Fibroblast of gingiva (primary cell): ENCODE results near the gene HTT.

ENCODE experiments used
- DNase-seq: peaks from one replicate; pipeline ENCODE4 v3.0.0-alpha.2; 2011; ENCODE audit warnings: low read depth

The HTT gene

DNA sequence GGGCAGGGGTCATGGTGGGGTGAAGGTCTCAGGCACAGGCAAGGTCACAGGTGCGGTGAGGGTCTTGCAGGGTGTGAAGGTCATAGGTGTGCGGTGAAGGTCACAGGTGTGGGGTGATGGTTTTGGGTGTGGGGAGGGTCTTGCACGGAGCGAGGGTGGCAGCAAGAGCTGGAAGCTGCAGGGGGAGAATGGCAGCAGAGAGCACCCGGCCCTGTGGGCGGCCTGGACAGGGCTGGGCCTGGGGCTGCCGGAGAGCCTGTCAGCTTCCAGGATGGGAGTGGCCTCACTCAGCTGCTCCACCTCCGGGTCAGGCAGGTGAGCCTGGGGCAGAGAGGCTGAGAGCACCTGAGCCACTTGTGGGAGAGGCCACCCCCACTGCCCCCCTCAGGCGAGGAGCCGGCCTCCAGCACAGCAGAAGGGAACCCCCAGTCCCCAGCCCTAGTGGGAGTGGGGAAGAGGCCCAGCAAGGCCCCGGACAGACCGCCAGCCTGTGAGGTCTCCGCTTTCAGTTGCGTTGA, 176.0 kb downstream of the HTT start:
- DNase-seq, result no peak

DNA sequence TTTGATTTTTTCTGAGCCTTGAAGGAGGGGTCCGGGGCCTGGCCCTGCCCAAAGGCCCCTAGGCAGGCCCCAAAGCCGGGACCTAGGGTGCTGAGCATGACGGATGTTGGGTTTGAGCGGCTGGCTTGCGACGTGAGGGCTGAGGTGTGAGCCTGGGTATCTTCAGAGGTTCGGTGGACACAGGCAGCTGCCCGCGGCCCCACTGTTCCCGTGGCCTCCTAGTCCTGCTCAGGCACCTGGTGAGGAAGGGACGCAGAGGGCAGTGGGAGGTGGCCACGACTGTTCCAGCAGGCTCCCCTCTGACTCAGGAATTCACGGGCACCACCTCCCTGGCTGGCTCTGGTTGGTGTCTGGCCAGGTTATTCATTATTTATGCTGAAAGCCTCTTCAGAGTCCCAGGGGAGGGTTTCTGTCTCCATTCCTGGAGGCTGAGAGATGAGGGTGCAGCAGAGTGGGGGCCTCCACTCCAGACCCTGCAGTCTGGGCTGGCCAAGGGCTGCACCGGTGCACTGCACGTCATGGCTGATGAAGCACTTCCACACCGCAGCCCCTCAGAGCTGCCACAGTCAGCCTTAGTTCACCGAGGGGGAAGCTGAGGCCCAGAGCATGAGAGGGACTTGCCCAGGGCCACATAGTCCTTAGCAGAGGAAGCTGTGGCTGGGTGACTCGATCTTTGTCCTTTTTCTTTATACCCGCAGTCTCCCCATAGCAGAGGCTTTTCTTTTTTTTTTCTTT, 176.6 kb downstream of the HTT start:
- DNase-seq, result no peak

DNA sequence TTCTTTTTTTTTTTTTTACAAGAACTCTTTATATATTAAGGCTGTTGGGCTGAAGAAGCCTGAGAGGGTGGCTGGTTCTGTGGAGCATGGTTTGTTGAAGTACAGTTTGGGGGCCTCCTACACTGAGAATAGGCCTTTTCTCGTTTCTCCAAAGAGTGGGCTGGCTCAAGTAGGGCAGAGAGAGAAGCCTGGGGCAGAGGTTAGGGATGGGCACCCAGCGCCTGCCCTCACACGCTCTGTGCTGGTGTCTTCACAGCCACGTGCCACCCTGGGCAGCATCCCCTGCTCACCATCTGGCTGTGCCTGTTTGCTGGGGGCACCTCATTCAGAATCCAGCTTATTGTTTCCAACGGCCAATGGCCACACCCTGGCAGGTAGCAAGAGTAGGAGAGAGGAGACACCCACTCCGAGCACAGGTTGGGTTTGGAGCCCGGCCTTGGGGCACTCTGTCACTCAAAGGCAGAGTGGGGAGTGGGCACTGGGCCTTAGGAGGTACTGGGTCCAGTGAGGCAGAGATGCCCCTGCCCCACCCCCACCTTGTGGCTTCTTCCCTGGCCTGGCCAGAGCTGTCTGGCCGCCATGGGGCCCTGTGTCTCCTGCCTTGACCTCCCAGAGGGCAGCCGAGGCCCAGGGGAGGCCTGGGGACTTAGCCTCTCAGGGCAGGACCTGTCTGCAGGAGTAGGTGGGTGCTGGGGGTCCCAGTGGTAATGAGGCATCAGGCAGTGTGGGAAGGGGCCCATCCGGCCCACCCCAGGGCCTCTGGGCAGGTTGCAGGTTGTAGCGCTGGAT, 177.4 kb downstream of the HTT start:
- no peak for DNase-seq

DNA sequence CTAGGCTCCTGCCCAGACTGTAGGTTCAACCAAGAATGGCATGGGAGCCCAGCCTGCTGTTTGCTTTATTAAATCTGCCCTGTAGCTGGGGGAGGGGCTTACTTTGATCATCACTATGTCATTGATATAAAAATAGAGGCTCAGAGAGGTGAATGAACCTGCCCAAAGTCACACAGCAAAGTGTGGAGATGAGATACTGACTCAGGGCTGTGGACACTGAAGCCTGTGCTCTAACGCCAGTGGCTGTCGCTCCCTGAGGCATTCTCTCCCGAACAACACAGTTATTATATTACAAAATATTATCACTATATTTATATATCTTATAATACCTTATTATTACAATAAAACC, 178.0 kb downstream of the HTT start:
- DNase-seq, result no peak

DNA sequence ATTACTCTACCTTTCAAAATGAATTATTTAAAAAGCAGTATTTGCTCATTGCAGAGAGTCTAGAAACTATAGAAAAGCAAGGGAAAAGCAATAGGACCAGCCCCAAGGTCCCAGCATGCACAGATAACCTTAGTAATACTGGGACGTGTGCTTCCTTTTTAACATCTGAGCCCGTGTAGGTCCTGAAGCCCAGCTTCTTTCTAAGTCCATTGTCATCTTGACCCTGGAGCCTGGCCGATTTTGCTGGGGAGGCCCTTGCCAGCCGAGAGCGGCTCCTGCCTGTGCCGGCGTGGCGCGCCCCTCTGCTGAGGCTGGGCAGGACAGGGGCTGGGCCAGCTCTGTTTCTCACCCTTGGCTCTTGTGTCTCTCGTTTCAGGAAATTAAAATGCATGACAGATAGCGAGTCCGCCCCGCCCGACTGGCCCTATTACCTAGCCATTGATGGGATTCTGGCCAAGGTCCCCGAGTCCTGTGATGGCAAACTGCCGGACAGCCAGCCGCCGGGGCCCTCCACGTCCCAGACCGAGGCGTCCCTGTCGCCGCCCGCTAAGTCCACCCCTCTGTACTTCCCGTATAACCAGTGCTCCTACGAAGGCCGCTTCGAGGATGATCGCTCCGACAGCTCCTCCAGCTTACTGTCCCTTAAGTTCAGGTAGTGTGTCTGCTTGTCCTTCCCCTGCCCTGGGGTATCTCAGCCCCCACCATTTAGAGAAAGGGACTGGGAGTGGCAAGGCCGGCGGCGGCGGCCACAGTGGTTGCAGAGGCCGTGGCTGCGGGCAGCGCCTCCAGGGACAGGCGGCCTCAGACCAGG, 178.6 kb downstream of the HTT start:
- DNase-seq, result no peak

DNA sequence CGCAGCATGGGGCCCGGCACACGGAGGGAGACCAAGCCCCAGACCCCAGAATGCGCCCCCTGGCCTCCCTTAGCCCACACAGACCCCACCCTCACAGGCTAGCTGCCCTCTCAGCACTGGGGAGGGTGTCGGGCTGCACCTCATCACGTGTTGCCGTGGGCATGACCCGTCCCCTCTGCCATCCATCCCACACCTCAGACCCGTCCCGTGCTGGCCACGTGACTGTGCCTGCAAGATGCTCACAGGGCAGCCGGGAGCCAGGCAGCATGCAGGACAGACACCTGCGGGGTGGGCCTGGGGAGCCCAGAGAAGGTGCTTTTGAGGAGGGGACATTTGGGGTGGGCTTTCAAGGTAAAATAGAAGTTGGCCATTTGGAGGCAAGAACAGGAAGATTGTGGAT, 179.3 kb downstream of the HTT start:
- no peak for DNase-seq

DNA sequence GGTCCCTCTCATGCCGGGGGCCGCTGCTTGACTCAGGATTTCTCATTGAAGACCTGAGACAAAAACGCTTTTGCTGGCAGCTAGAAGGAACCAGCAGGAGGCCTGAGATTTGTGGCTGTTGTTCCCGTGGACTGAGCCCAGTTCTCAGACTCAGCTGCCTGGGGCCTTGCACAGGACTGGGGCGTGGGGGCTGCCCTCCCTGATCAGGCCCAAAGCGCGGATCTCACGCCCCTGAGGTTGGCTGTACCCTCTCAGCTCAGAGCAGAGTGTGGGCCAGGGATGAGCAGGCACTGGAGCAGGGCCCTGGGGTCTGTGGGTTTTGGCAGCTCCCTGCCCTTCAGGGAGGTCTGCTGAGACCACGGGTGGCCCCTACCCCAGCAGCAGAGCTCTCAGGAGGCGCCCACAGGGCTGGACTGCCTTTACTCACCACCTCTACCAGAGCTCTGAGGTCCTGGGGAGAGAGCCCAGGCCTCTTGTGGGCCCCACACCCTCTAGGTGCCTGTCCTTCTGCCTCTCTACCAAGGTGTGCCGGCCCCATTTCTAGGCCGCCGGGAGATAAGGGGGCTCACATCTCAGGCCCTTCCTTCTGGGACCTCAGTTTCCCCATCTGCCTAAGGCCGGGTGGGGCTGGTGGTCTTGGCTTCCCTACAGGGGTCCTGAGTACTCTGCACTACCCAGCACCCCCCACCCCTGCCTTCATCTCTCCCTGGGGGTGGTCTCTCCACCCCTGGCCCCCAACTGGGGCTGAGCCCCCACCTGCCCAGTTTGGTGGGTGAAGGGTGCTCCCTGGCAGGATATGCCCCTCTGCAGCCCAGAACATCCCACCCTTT, 180.0 kb downstream of the HTT start:
- no peak for DNase-seq

DNA sequence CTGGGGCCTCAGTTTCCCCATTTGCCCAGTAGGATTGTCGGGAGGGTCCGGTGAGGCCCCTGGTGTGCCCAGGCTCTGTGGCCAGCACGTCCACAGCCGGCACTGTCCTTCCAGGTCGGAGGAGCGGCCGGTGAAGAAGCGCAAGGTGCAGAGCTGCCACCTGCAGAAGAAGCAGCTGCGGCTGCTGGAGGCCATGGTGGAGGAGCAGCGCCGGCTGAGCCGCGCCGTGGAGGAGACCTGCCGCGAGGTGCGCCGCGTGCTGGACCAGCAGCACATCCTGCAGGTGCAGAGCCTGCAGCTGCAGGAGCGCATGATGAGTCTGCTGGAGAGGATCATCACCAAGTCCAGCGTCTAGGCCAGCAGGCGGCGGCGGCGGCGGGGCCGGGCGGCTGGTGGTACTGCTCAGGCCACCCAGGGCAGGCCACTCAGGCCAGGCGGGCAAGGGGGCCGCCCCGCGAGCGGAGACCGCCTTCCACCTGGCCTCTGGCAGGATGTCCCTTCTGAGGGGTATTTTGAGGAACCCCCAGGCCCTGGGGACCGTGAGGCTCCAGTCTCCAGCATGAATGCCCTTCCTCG, 181.2 kb downstream of the HTT start:
- DNase-seq, result no peak

DNA sequence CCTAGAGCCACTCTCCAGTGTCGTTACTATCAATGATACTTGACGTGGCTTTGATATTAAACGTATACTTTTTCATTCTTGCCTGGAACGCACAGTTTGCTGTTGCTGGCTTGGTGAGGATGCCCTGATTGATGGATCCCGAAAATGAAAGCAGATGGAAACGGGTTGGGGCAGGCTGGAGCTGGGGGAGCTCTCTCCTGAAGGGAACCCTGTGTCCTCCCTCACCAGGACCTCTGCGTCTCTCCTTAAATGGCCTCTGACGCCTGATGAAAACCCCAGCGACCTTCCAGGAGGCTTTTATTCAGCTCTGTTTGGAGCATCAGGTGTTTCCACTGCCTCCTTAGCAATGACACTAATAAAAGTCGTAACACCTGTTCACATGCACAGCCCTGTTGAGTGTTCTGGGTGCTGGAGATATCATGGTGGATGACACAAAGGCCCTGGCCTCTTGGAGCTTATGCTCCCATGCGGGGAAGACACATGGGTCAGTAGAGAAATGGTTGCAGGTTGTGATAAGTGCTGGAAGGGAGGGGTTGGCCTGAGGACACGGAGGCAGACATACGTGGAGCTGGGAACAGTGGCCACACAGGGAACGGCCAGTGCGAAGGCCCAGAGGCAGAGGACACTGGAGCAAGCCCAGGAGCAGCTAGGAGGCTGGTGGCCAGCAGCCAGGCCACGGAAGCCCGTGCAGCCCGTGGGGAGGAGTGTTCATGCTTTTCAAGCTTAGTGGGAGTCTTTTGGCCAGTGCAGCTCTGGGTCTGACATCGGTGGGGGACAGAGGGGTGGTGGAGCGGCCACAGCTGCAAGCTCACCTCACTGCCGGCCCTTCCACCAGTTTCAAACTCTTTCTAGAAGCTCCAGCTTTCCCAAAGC, 182.0 kb downstream of the HTT start:
- no peak for DNase-seq

DNA sequence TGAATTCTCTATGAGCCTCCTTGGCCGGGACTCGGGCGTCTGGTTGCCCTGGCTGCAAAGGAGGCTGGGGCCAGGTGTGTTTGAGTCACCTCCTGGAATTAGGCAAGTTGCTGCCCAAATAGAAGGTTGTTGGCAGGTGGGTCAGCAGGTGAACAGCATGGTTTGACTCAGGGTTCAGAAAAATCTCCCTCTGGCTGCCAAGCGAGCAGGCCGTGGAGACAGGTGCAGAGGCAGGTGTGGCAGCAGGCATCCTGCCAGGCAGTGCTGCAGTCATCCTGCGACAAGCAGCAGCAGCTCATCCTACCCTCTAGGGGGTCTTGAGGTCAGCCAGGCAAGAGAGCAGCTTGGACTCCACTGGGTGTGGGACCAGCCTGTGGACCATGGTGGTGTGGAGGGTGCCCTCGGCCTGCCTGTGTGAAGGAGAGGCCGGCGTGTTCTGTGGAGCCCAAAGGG, 182.6 kb downstream of the HTT start:
- DNase-seq, result no peak

DNA sequence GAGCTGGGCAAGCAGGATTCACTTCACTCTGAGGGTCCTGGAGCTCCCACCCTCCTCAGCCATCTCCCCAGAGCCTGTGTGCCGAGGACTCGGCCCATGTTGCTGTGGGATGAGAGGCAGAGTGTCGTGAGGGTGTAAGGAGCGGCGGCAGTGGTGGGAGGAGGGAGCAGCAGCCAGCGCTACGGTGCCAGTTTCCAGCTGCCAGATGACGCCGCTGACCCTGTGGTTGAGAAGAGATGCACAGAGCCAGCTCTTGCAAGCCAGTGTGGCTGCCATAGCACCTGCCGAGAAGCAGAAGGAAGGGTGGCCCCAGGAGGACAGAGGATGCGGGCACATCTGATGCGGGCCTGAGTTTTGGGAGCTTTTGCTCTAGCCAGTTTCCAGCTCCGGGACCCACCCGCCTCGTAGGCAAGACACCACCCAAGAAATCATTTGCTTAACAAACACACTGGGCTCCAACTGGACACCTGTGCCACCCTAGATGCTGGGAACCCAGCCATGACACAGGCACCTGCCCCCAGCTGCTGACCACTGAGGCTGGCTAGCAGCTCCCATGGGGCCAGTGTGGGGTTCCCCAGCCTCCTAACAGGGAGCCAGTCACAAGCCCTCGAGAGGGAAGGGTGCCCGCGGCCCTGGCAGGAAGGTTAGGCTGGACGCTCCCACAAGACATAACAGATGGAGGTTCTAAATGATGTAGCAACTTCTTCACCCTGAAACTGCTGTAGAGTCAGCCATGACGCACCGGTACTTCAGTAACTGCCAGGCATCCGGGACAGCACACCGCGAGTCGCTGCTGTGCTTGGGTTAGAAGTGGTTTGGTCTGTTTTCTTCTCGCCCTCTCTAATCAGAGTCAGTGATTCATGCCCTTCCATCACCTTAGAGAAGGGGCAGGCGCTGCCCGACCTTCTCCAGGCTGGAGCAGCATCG, 183.3 kb downstream of the HTT start:
- DNase-seq, result no peak

DNA sequence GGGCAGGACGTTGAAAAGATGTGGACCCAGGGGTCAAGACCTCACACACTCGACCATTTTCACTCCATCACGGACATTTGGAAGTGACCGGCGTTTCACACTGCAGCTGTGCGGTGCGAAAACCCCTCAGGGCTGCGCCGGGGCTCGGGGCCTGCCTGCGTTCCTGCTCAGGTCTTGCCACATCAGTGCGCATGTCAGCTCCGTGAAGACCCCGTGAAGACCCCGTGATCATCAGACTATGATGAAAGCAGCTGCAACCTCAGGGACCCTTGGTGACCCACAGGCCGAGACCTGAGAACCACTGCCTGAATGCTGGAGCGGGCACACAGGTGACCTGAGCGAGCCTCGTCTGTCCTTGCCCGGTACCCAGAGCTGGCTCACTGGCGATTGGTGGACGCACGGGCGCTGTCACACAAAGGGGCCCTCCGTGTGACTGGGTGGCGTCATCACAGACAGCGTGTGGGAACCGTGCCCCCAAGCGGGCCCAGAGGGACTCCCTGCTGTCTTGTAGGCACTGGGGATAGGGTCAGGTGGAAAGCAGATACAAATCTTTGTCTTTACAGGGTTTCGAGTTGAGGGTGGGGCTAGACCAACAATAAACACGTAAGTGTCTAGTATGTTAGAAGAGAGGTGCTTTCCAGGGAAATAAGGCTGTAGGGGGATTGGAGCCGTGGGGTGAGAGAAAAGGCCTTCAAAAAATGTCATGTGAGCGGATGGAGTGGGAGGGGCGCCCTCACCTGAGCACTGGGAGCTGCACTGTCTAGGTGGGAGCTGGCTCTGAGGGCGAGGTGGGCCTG, 187.1 kb downstream of the HTT start:
- no peak for DNase-seq

DNA sequence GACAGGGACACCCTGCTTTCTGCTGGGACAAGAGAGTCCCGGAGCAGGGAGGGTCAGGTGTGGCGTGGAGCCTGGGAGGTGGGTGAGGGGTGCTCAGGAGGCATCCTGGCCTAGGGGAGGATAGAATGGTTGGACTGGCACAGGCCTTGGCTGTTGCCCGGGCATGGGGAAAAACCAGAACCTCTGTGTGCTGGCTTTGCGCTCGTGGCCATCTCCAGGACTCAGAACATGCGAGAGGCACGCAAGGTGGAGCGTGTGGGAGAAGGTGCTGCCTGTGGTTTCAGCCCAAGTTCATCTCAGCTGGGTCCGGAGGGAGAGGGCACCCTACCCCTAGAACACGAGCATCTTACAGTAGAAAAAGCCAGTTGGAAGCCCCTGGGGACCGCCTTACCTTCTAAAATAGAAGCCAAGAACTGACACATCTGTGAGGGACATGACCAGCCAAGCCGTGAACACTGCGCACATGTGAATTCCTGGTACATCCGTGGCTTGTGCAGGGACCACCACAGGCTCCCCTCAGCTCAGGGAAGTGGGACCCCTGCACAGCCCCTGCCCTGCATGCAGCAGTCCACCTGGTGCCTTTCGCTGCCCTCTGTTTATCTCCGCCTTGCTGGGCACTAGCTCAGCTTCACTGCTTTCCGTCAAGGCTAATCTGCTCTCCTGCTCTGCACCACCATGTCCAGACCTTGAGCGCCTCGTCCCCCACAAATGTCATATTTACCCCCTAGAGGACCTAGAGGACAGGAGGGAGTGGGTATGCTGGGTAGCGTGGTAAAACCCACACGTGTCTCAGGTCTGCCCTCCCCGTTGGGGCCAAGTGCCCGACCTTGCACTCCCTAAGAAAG, 187.9 kb downstream of the HTT start:
- no peak for DNase-seq

DNA sequence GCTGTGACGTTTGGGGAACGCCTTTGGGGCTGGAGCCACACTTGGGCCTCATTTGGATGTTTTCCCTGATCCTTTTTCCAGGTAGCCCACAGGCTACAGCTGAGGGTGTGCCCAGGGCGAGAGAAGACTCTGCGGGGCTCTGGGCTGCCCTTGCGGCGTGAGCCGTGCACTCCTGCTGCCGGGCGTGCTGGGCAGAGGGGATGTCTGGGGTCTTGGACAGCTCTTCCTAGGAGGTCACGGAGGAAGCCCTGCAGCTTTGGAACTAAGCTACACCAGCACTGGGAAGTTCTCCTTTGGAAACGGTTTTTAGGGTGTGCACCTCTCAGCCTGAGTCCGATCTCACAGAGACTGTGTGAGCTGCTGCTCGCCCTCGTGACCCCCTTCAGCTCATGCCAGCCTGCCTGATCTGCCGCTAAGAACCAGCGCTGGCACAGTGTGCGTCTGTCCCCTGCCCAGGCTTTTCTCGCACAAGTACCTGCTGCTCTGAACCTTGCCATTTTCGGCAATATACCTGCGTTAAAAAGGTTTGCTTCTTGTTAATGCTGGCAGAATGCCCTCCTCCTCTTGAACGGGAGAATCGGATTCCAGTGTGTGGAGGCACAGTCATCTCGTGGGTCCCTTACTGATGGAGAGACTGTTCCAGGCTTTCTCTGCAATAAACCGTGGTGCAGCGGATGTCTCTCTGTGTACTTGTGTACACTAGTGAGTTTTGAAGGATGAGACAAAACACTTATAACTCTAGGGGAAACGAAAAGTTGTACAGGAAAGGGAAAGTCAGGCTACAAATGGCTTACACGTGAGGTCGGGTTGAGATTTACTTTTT, 188.8 kb downstream of the HTT start:
- DNase-seq, result no peak

DNA sequence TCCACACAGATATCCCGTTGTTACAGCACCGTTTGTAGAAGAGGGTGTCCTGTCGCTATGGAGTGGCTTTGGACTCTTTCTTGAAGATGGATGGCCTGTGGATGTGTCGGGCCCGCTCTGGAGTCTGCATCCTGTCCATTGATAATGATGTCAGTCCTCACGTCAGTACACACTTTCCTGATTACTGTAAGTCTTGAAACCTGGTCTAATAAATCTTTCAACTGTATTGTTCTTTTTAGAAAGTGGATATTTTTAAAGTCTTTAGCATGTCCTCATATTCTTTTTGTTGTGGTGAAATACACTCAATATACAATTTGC, 189.4 kb downstream of the HTT start:
- no peak for DNase-seq

DNA sequence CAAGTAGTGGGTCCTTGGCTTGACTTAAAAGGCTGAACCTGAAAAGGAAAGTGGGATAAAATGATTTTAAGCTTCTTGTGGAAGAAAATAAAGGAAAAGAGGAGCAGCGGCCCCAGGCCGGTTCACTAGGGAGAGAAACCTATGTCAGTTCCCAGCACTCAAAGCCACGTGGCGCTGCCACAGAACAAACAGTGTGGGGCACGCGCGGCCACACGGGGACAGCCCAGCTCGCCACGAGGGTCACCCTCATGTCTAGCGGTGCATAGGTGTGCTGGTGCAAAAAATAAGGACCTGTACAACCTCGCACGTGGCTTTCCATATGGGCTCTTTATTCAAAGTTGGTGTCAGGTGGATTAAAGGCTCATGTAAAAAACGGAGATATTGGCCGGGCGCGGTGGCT, 191.6 kb downstream of the HTT start:
- DNase-seq, result no peak
